K562 (cell line): ENCODE measurements around the gene ITPR2. TPM values are rescaled to one million over a fixed set of nuclear protein-coding genes. Genes with fewer than 3 reads are reported as not detected.

Experiments
- BDP1 ChIP-seq: IDR thresholded peaks from 3 replicates; pipeline ENCODE4 v1.6.1; 2011; ENCODE audit not compliant: insufficient read length, insufficient read depth
- CC2D1A ChIP-seq: fragments of 450-650 bp; IDR thresholded peaks from 2 replicates; pipeline ENCODE4 v1.6.1; 2017; ENCODE audit warnings: mild to moderate bottlenecking
- DIDO1 ChIP-seq: fragments of 450-650 bp; IDR thresholded peaks from 2 replicates; pipeline ENCODE4 v1.6.1; 2016; ENCODE audit warnings: low read depth, missing biosample characterization, missing genetic modification characterization
- EGR1 ChIP-seq: fragments of 450-650 bp; conservative IDR thresholded peaks from 2 replicates; pipeline ENCODE4 v1.6.1; 2017; ENCODE audit warnings: mild to moderate bottlenecking
- HMBOX1 ChIP-seq: sonication (generic); IDR thresholded peaks from 2 replicates; pipeline ENCODE4 v1.6.1; 2016
- JUN ChIP-seq, 2 experiments: sonication (generic) in 1 of 2; formaldehyde crosslinking in 1 of 2; IDR thresholded peaks; 2 replicates each; pipeline versions ENCODE4 v1.6.1 to v1.8.0; 2012 to 2022; ENCODE audit warnings: borderline replicate concordance in 2 of 2, mild to moderate bottlenecking in 2 of 2, improper control_type of control experiment in 1 of 2, low read depth in 1 of 2, low read length in 1 of 2, missing genetic modification reagents in 1 of 2
- NR4A1 ChIP-seq, 2 experiments: fragments of 250-450 bp in 1 of 2; fragments of 450-650 bp in 1 of 2; sonication (Bioruptor Pico) in 1 of 2; IDR thresholded peaks; 2 replicates each; pipeline versions ENCODE4 v1.4.0 to v1.6.1; 2016 to 2020; ENCODE audit warnings: mild to moderate bottlenecking in 2 of 2, missing compliant biosample characterization in 1 of 2, missing genetic modification characterization in 1 of 2, moderate library complexity in 1 of 2
- OTX1 ChIP-seq: fragments of 450-650 bp; formaldehyde crosslinking; IDR thresholded peaks from 2 replicates; pipeline ENCODE4 v1.4.0; 2022; ENCODE audit warnings: mild to moderate bottlenecking
- PRPF4 ChIP-seq: fragments of 200-400 bp; formaldehyde crosslinking; IDR thresholded peaks from one replicate; pipeline ENCODE4 v1.6.1; 2017; ENCODE audit warnings: low read length, low read depth, mild to moderate bottlenecking; ENCODE audit not compliant: insufficient read depth, poor library complexity, severe bottlenecking
- RBM17 ChIP-seq: fragments of 200-400 bp; formaldehyde crosslinking; IDR thresholded peaks from 2 replicates; pipeline ENCODE4 v1.6.1; 2017; ENCODE audit warnings: low read depth, mild to moderate bottlenecking, low read length, borderline replicate concordance
- TBP ChIP-seq: optimal IDR thresholded peaks from 2 replicates; pipeline ENCODE3; 2011; ENCODE audit warnings: low read depth, low read length, improper control_type of control experiment
- ZBTB1 ChIP-seq: sonication (generic); formaldehyde crosslinking; IDR thresholded peaks from 2 replicates; pipeline ENCODE4 v1.8.1; 2023; ENCODE audit warnings: missing genetic modification reagents, low read depth, mild to moderate bottlenecking, borderline replicate concordance
- ZBTB26 ChIP-seq: fragments of 450-650 bp; formaldehyde crosslinking; IDR thresholded peaks from 2 replicates; pipeline ENCODE4 v1.4.0; 2022; ENCODE audit warnings: missing genetic modification characterization
- ZHX1 ChIP-seq: fragments of 150-350 bp; conservative IDR thresholded peaks from 2 replicates; pipeline ENCODE4 v1.6.1; 2014; ENCODE audit warnings: low read length
- ZNF124 ChIP-seq: sonication (generic); formaldehyde crosslinking; IDR thresholded peaks from 2 replicates; pipeline ENCODE4 v1.8.1; 2022; ENCODE audit warnings: missing genetic modification reagents
- ZNF232 ChIP-seq: sonication (generic); formaldehyde crosslinking; IDR thresholded peaks from 2 replicates; pipeline ENCODE4 v1.8.0; 2022; ENCODE audit warnings: mild to moderate bottlenecking, missing genetic modification reagents
- ZNF830 ChIP-seq: fragments of 250-450 bp; sonication (Bioruptor Pico); IDR thresholded peaks from 2 replicates; pipeline ENCODE4 v1.5.0; 2021; ENCODE audit warnings: mild to moderate bottlenecking
- polyA plus RNA-seq, 8 experiments: library from polyadenylated mRNA; depleted of rRNA in 4 of 8; stranded (reverse) in 5 of 8; unstranded in 3 of 8; fragments of >200 nt; fragmentation: Nextera tagmentation in 2 of 8; fragmentation: Illumina TruSeq in 1 of 8; extraction: Ambion mirVana in 2 of 8; extraction: Trizol in 1 of 8; gene quantifications; 2 replicates each; pipeline versions ENCODE4 v1.2.1 to v1.2.3, GENCODE V29; 2011 to 2014; ENCODE audit warnings: inconsistent platforms in 1 of 8, missing spikeins in 1 of 8
- total RNA-seq, 7 experiments: library from RNA; depleted of rRNA in 6 of 7; stranded (reverse); fragments of >200 nt in 6 of 7; fragmentation: Illumina TruSeq in 2 of 7; extraction: Trizol in 2 of 7; gene quantifications; 2 replicates each; pipeline versions ENCODE4 v1.2.1 to v1.2.3, GENCODE V29; 2011 to 2021; ENCODE audit warnings: low replicate concordance in 1 of 7

The ITPR2 gene
- total and polyA plus RNA-seq, 9 of the 15 experiments (the other 6 are each of a cell fraction or from before 2014, with no cell fraction given): 0.21 to 3.3 (median 0.95) TPM

- no peak for TF ChIP-seq ZBTB26 (CRISPR knock-in tag)
- TF ChIP-seq ZHX1: no peak
- 0 out of 2 replicates have a peak, but pooled peaks have one; percentile 55 for TF ChIP-seq NR4A1 (CRISPR knock-in tag; IDR thresholded peaks at IDR 0.05)
- TF ChIP-seq NR4A1 (tag; IDR thresholded peaks at IDR 0.05): no peak
- peak; percentile 76 for TF ChIP-seq TBP
- TF ChIP-seq ZNF830: peak; percentile 32; the same call in 1 of the 2 replicates
- TF ChIP-seq ZNF232 (CRISPR knock-in tag): no peak
- TF ChIP-seq PRPF4: no peak
- TF ChIP-seq OTX1: 0 out of 2 replicates have a peak, but pooled peaks have one; percentile 50
- TF ChIP-seq DIDO1 (tag): no peak
- no peak for TF ChIP-seq HMBOX1
- TF ChIP-seq ZNF124 (CRISPR knock-in tag): no peak
- no peak for TF ChIP-seq RBM17
- no peak for TF ChIP-seq CC2D1A
- TF ChIP-seq BDP1: no peak
- TF ChIP-seq EGR1: no peak
- no peak for TF ChIP-seq ZBTB1 (CRISPR knock-in tag)
- no peak for TF ChIP-seq JUN (IDR thresholded peaks at IDR 0.05; ENCODE audit: borderline replicate concordance, low read depth, low read length)
- TF ChIP-seq JUN (CRISPR knock-in tag; IDR thresholded peaks at IDR 0.05; ENCODE audit: borderline replicate concordance): no peak
Observed at GRCh38 chr12:26831951-26832821, 808 bp downstream of the ITPR2 start (continued).
